GM21619 (cell line): ENCODE results near the gene HCRTR1.
A peak's percentile ranks its signal among the peaks of the same experiment; 100 is the strongest.

Experiments
- ATAC-seq: cut with Tn5 transposase; IDR thresholded peaks from one replicate; pipeline ENCODE4 v1.9.1; 2021; ENCODE audit not compliant: unreplicated experiment

HCRTR1 gene

DNA sequence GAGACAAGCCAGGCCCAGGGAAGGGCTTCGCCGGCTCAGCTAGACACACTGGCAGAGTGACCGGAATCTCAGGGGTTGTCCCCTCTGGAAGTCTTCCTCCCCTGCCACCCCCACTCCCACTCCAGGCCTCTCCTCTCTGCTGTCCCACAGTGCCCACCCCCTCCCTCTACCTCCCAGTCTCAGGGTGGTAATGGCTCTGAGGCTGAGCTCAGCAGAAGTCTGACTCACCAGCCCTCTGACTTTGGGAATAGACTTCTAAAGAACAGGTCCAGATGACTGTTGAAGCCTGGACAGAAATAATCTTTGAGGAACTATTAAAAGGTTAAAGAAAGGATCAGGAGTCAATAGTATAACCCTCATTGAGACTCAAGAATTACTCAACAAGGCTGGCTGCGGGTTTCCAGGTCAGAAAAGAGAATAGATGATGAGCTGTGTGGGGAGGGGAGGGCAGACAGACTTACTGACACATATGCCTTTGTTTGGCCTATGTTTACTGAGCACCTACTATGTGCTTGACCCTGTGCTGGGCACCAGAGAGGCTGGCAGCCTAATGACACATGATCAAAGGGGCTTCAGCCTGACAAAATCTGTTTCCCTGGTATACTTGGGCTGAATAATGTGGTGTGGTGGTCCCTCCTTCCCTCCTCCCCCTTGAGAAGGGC, 8.2 kb downstream of the HCRTR1 start:
- no peak for ATAC-seq

DNA sequence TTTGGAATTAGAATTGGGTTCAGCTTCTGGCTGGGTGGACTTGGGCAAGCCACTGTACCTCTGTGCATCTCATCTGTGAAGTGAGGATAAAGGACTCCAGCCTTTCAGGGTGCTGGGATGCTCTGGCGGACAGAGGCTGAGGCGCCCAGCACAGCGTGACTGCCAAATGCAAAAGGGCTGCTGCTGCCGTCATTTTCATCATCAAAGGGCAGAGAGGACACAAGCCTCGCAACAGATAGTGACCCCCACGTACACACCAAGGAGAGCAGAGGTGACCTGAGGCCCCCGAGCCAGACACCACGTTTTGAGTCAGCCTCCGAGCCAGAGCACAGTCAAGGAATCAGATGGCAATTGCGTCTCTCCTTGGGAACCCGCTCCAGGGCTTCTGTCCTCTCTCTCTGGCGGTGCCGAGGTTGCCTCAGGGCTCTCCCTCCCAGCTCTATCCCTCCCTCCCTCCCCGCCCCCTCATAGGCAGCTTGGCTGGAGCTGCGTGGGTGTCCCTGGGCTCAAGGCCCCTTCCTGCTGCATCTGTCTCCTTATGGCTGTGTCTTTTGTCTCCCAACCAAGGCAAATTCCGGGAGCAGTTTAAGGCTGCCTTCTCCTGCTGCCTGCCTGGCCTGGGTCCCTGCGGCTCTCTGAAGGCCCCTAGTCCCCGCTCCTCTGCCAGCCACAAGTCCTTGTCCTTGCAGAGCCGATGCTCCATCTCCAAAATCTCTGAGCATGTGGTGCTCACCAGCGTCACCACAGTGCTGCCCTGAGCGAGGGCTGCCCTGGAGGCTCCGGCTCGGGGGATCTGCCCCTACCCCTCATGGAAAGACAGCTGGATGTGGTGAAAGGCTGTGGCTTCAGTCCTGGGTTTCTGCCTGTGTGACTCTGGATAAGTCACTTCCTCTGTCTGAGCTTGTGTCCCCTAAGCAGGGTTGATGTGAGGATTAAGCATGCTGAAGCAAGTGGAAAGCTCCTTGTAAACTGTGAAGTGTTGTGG, 9.0 kb downstream of the HCRTR1 start:
- no peak for ATAC-seq

DNA sequence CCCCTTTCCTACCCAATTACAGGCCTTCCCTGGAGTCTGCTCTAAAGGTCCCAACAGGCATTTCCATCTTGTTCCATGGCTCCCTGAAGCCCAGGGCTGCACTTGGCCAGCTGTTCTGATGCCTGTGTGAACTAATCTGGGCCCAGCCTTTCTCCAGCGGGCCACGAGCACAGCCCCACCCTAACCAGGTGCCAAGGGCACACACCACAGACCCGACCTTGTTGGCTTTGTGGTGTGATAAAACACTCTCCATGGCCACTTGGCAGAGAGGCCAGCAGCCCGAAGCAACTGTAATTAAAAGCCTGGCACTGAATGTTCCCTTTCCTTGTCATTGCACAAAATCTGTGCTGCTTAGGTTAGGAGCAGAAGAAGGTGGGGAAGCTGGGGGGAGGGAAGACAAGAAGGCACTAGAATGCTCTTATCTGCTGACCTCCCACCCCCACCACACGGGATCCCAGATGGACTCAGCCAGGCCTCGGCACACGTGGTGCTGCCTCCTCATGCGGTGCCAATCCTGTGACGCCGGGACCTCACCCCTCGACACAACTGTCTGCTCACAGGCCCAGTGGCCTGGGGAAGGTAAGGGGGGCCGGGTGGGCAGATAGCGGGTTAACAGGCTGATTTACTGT, 9.9 kb downstream of the HCRTR1 start:
- no peak for ATAC-seq

DNA sequence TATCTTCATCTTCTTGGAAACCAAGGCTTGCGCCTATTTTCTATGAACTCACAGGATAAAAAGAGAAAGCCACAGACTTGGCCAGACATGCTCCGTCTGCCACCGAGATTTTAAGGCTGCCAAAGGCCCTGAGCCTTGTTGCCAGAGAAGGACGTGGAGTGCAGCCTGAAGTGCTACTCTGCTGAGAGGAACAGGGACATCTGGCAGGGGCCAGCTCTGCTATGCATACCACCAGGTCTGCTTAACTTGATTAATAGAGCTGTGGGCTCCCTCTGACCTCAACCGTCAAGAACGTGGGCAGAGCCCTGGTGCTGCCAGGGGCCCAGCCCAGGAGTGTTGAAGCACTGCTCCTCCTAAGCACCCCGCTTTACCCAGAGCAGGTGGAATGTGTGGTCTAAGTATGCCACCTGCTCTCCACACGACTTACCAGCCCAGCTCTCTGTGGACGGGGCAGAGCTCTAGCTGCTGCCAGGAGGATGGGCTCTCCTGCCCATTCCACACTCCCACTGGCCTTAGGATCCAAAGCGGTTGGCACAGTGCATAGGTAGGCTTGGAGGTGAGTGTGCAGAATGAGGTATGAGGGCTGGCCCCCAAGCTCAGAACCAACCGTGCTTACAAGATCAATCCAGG, 10.6 kb downstream of the HCRTR1 start:
- ATAC-seq: no peak

DNA sequence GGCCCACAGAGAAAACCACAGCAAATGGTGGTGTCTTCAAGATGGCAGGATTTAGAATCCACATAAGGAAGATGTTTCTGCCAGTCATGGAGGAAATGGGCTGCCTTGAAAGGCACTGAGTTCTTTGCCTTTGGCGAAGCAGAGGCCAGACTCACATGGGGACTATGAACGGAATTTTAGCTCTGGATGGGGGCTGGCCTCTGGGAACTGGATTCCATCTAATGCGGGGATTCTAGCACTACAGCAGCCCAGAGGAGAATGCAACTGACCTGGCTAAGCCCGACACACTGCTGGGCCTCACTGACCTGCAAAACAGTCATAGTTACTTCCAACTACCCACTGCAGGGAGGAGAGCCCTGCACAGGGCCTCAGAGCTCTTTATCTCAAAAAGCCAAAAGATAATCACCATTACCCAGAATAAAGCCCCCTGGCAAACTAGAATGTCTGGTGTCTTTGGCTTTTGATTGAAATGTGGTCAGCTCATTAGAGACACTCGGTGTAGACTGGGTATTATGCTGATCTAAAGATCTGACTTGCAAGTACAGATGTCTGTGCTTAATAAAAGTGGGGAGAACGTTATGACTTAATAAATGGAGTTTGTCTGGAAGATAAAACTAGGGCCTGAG, 11.6 kb downstream of the HCRTR1 start:
- ATAC-seq: no peak

DNA sequence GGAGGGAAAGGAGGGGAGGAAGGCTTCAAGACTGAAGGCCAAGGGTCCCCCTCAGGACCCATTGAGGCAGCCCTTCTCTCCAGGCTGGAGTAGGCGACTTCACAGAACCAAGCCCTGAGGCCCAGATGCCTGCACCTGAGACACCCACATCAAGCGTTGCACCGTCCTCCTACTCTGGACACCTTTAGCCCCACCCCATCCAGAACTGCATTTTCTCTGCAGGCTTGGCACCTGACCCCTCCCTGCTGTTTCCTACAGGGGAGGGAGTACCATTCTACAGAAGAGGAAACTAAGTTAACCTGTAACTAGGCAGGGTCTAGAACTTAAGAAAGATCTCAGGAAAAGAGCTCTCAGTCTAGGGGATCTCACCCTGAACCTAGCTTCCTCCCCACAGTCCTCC, 15.2 kb downstream of the HCRTR1 start:
- ATAC-seq: no peak

DNA sequence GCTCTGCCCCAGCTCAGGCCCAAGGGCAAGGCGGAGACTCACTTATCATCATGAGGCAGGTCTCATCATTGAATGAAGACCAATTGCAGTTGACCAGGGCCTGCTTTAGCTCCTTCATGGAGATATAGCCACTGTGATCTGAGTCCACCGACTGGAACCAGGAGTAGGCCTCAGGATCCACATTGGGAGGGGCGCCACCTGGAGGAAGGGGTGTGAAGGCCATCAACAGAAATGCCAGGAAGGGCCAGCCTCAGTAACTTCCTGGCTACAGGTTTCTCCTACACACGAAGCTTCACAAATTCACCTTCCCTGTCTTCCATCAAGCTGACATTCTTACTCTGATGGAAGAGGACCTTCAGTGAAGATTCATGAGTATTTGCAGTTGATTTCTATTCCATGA, 15.6 kb downstream of the HCRTR1 start:
- ATAC-seq: no peak

DNA sequence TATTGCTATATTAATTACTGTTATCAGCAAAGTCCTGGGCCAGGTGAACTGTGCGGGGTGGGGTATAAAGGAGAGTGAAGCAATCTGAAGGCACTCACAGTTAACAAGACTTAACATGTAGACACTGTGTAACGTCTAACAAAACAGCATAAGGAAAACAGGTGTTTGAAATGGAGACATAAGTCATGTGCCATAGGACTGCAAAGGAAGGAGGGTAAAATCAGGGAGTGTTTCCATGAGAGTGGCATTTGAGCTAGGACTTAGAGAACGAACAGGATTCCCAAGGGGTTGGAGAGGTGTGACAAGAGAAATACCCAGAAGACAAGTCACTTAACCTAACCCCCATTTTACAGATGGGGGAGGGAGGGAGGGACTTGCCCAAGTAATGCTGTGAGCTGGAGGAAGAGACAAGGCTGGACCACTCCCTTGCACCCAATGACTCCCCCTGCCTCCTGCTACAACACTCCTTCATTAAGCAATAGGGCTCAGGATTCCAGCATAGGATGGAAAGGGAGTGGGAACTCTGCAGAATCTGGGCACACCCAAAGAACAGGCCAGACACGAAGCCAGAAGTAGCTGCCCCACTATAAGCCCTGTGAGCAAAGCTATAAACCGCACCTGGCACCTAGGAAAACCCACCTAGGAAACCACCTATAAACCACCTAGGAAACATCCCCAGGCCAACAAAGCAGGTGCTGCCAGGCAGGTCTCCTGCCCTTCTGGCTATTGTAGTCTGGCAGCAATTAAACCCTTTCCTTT, 20.6 kb downstream of the HCRTR1 start:
- ATAC-seq: no peak

DNA sequence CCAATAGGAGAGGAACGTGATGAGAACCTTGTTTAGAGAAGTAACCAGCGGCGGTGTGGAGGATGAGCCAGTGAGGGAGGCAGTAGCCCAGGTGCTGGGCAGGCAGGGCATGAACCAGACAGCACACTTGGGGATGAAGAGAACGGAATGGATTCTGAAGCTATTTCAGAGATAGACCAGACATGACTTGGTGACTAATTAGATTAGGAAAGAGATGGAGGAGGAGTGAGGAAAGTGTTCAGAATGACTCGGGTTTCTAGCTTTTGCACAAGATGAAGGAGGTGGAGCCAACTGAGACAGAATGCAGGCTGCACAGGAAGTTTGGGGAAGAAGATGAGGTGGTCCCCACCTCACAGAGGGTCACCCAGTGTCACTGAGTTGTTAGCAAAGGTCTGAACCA, 22.1 kb downstream of the HCRTR1 start:
- ATAC-seq: no peak

DNA sequence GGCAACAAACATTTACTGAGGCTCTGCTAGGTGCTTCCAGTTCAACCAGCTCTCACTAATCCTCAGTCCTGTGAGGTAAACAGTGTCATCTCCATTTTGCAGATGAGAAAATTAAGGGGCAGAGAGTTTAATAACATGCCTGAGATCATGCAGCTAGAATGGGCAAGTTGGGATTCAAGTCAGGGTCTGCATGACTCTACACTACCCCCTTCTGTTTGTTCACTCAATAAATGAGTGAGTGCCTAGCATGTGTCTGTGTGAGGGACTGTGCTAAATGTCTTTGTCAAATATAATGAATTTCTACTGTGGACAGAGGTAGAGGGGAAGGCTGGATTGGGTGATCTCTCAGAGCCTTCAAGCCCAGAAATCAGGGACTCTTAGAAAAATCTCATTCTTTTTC, 22.7 kb downstream of the HCRTR1 start:
- no peak for ATAC-seq

DNA sequence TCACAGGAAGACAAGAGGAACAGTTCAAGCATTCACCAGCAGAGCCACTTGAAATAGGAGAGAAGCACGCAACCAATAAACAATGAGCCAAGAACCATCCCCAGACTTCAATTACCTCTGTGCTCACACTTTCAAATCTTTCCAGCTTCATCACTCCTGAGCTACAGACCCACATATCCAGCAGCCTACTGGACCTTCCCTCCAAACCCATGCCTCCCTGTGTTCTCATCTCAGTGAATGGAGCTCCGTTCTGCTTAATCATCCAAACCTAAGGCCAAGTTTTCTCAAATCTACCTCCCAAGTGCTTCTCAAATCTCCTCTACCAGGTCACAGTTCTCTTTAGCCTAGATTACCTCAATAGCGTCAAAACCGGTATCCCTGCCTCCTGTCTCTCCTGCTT, 23.5 kb downstream of the HCRTR1 start:
- no peak for ATAC-seq

DNA sequence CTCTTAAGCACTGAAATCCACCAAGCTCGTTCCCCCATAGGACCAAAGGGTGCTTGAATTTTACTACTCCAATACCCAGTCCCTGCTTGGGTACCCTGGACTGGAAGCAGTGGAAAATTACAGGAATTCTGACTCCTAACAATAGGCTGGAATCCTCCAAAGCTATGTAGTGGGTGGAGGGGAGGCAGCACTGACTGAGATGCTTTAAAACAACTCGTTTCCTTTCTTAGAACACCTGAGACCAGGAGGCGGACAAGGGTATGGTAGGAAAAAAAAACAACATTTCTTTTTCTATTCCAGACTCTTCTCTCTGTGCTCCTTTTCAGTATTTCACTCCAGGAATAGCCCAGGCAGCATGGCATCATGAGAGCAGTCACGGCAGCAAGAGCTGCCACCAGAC, 24.9 kb downstream of the HCRTR1 start:
- ATAC-seq: no peak

DNA sequence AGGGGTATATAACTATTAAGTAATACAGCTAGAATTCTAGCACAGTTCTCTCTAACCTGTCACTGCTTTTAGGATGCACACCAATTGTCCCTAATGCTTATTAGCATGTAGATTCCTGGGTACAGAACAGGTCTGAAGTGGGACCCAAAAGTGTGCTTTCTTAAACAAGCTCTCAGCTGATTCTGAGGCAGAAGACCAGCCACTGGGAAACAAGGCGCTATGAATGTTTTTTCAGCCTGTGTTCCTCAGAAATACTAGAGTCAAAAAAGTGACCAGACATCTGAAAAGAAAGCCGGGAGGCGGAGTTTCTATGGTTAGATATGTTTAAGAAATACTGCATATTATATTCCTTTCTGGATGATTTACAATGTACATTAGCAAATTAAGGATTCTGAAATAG, 25.4 kb downstream of the HCRTR1 start:
- ATAC-seq: no peak

DNA sequence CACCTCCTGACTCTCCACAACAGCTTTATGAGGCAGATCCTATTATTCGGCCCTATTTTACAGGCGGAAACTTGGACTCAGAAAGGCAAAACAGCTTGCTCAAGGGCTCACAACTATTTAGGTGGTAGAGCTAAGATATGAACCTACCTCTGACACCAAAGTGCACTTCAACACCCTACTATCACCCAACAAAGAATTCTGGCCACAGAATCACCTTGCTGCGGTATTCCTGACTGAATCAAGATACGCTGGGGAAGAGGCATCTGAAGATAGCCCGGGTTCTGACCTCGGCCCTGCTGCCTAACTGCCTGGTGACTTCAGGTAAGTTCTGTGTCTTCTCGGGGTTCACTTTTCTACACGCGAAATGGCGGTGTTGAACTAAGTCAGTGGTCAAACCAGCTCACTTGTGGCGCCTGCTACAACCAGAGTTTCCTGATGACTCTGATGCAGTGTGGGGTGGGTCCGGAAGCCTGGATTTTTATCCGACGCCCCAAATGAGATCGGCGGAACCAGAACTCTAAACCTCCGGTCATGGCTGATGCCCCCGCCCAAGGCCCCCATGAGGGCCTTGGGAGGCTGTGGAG, 26.6 kb downstream of the HCRTR1 start:
- ATAC-seq: no peak

DNA sequence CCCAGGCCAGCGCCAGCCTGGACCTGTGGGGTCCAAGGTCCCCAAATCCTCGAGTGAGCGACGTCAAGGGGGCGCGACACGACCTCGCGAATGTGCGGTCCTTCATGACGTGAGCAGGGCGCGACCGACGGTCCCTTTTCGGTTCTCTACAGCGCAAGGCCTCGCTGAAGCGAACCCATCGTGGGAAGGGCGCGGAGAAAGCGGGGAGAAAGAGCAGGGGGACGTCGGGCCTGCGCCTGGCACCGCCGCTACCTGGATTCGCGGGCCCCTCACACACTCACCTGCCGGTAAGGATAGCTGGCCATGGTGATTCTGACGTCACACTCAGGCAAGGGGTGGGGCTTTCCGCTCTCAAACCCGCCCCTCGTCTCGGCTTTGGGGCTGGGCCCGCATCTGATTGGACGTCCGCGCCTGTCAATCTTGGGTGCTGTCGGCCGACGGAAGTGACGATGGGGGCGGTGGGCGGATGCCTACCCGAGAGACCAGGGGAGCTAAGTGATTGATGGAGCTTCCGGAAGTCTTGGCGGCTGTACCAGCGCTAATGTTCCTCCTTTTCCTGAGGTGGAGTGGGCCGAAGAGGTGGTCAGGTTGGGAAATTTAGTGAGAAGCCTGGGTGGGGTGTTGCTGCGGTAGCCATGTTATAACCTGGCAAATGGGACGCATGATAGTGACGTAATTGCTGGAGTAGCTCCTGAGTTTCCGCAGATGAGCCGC, 27.2 kb downstream of the HCRTR1 start, which contains the start of gene PEF1:
Gene PEF1 (minus strand): TSS at position 317 of the 714 bp plus-strand sequence. CDS start 12 bp downstream, at position 305.
- ATAC-seq: peak; percentile 87

DNA sequence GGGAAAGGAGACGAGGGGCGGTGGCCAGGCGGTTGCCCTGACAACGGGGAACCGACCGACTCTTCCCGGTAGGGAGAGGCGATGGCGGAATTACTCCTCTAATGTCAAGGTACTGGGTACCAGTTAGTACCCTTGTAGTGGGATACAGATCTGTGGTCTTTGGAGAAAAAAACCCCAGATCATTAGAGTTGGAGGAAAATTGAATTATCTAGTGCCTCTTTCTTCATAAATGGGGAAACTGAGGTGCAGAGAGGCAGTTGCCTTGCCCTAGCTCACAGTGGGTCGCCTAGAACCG, 27.7 kb downstream of the HCRTR1 start:
- no peak for ATAC-seq

DNA sequence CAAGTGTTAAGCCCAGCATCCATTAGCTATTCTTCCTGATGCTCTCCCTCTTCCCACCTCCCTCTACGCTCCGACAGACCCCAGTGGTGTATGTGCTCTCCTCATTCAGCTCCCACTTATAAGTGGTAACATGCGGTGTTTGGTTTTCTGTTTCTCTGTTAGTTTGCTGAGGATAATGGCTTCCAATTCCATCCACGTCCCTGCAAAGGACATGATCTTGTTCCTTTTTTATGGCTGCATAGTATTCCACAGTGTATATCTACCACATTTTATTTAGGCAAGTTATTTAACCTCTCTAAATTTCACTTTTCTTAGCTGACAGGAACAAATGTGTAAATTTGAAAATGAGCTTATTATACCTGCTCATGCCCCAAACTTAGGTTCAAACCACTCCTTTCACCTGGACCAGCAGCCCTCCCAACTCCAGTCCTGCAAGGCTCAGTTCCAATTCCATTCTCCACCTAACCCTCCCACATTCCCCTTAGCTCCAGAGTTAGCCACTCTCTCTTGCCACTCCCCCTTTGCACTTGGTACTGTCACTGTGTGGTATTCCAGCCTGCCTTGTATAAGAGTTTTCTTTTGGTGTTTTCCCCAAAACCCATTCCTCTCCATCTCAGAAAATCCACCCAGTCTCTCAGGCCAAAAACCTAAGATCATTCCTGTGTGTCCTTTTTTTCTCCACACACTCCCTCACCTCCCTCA, 28.9 kb downstream of the HCRTR1 start:
- no peak for ATAC-seq

DNA sequence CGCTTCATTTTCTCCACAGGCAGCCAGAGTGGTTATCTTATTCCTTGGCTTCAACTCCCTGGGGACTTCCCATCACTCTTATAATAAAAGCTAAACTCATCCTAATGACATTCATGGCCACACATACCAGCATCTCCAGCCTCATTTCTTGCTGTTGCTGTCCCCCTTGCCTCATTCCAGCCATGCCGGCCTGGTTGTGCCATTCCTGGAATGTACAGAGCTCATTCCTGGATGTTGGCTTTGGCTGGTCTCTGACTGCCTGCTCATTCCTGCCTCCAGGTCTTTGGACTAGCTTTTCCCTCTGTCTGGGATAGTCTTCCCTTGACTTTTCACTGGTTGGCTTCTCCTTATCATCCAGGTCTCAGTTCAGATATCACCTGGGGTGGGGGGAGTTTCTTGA, 29.6 kb downstream of the HCRTR1 start:
- ATAC-seq: no peak

DNA sequence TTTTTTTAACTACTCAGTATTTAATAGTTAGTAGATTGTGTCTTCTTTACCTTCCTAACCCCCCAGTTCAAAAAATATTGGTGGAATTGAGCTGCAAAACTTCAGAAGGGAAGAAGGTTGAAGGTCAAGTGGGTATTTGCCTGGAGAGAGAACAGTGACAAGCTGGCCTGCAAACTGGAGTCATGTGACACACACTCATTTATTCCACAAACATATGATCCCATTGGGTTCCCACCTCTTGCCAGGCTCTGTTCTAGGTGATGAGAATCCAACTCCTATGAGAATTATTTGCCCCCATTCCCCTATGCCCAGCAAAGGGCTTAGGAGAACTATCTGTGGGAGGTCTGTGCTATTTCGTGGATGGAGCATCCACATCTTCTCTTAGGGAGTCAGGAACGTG, 30.7 kb downstream of the HCRTR1 start:
- ATAC-seq: no peak
